ENCODE data around the gene OLFM2. TPM values are rescaled to one million over a fixed set of nuclear protein-coding genes. Genes with fewer than 3 reads are reported as not detected.

Gene OLFM2
- total and polyA plus RNA-seq, 10 donors: 1.5 to 4.6 (median 2.5) TPM

GRCh38 chr19:9877780-9878510 is 58.4 kb downstream of the OLFM2 start:
- 79 to 92% (median 89%) methylated on average over 10 of the region's 10 CpGs for WGBS, 5 donors

GRCh38 chr19:9875796-9876195 is 60.5 kb downstream of the OLFM2 start:
- peaks cover 0 to 6% (median 0%) of the 10 kb centered on the region in 8 donors for H3K9me3 ChIP-seq
- H3K4me3 ChIP-seq: no peak overlapping the region
- no peak overlapping the region for H3K27ac ChIP-seq
- H3K36me3 ChIP-seq: no peaks in the 10 kb centered on the region
- WGBS, 5 donors: 70 to 90% (median 79%) methylated on average over 5 of the region's 5 CpGs
- TF ChIP-seq CTCF (IDR thresholded peaks at IDR 0.05 in 8 of 11, conservative IDR thresholded peaks at IDR 0.05 in 3 of 11) (no peak), POLR2A (IDR thresholded peaks at IDR 0.05) (no peak), POLR2AphosphoS5 (IDR thresholded peaks at IDR 0.05) (no peak)
- DNase-seq: no peak
- intact Hi-C loops (cut with DNase I; ENCODE audit: low total_unique reads): no loop called here
- no peaks in the 10 kb centered on the region for H3K27me3 ChIP-seq (replicated peaks in 1 of 7)
- peaks cover 0 to 4% (median 0%) of the 10 kb centered on the region in 6 donors for H3K4me1 ChIP-seq

More at GRCh38 chr19:9877780-9878510, 58.4 kb downstream of the OLFM2 start:
- intact Hi-C loops (cut with DNase I; ENCODE audit: low total_unique reads): no loop called here
- no peak overlapping the region for H3K27ac ChIP-seq
- no peaks in the 10 kb centered on the region for H3K27me3 ChIP-seq (replicated peaks in 1 of 7)
- DNase-seq: no peak
- H3K36me3 ChIP-seq: no peaks in the 10 kb centered on the region
- H3K9me3 ChIP-seq: peaks cover 0 to 6% (median 0%) of the 10 kb centered on the region in 8 donors
- no peak for TF ChIP-seq POLR2AphosphoS5 (IDR thresholded peaks at IDR 0.05)
- no peak for TF ChIP-seq POLR2A (IDR thresholded peaks at IDR 0.05)
- TF ChIP-seq CTCF (IDR thresholded peaks at IDR 0.05 in 8 of 11, conservative IDR thresholded peaks at IDR 0.05 in 3 of 11): no peak
- no peak overlapping the region for H3K4me3 ChIP-seq
- H3K4me1 ChIP-seq: peaks cover 0 to 4% (median 0%) of the 10 kb centered on the region in 6 donors

GRCh38 chr19:9875031-9875627 is 61.2 kb downstream of the OLFM2 start:
- 65 to 73% (median 72%) methylated on average over 13 of the region's 13 CpGs for WGBS, 5 donors
- peaks cover 0 to 6% (median 0%) of the 10 kb centered on the region in 8 donors for H3K9me3 ChIP-seq
- H3K4me3 ChIP-seq: no peak overlapping the region
- H3K36me3 ChIP-seq: no peaks in the 10 kb centered on the region
- H3K4me1 ChIP-seq: peaks cover 0 to 4% (median 0%) of the 10 kb centered on the region in 6 donors
- intact Hi-C loops (cut with DNase I; ENCODE audit: low total_unique reads): no loop called here
- H3K27me3 ChIP-seq (replicated peaks in 1 of 7): no peaks in the 10 kb centered on the region
- no peak for DNase-seq
- H3K27ac ChIP-seq: no peak overlapping the region
- TF ChIP-seq POLR2AphosphoS5 (IDR thresholded peaks at IDR 0.05) (no peak), POLR2A (IDR thresholded peaks at IDR 0.05) (no peak), CTCF (IDR thresholded peaks at IDR 0.05 in 8 of 11, conservative IDR thresholded peaks at IDR 0.05 in 3 of 11) (no peak)

- TF ChIP-seq POLR2A (IDR thresholded peaks at IDR 0.05): no peak
- TF ChIP-seq CTCF (IDR thresholded peaks at IDR 0.05 in 8 of 11, conservative IDR thresholded peaks at IDR 0.05 in 3 of 11): no peak
- no peak for TF ChIP-seq POLR2AphosphoS5 (IDR thresholded peaks at IDR 0.05)
- WGBS, 5 donors: 89 to 98% (median 93%) methylated on average over 8 of the region's 8 CpGs
- no peak for DNase-seq
These were observed 63.6 kb downstream of the OLFM2 start for GRCh38 chr19:9872618-9873242.

More at GRCh38 chr19:9872618-9873242, 63.6 kb downstream of the OLFM2 start:
- Histone ChIP-seq H3K36me3 (no peaks in the 10 kb centered on the region), H3K27me3 (replicated peaks in 1 of 7) (no peaks in the 10 kb centered on the region), H3K4me3 (no peak overlapping the region), H3K4me1 (no peaks in the 10 kb centered on the region), H3K27ac (no peak overlapping the region), H3K9me3 (peaks cover 0 to 4% (median 0%) of the 10 kb centered on the region in 8 donors)
- intact Hi-C loops (cut with DNase I; ENCODE audit: low total_unique reads): no loop called here

Data from spleen (tissue), 11 donors.